ENCODE data around the gene PMM1.
"Not testable (repeated sequence)": the region's sequence is repeated elsewhere in the genome, so short reads cannot be mapped to it uniquely, and the experiment has no call there.

Gene PMM1

DNA sequence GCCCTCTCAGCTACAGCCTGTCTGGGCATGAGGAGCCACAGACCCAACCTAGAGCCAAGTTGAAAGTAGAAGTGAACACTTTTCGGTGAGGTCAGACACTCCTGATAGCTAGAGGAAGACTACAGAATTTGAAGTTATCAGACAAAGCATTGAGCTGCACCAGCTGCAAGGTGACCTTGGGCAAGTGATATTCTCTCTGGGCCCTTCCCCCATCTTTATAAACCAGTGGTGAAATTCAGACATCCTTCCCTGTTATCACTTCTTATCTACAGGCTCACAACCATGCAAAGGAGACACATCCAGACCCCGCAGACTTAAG, 8.0 kb upstream of the PMM1 start:
- in situ Hi-C loops (cut with MboI; ENCODE audit: low sequenced_read_pairs) = loop anchor here (10.0 kb wide), 1 partner anchor 193 kb away; no protein-coding TSS in a partner anchor

DNA sequence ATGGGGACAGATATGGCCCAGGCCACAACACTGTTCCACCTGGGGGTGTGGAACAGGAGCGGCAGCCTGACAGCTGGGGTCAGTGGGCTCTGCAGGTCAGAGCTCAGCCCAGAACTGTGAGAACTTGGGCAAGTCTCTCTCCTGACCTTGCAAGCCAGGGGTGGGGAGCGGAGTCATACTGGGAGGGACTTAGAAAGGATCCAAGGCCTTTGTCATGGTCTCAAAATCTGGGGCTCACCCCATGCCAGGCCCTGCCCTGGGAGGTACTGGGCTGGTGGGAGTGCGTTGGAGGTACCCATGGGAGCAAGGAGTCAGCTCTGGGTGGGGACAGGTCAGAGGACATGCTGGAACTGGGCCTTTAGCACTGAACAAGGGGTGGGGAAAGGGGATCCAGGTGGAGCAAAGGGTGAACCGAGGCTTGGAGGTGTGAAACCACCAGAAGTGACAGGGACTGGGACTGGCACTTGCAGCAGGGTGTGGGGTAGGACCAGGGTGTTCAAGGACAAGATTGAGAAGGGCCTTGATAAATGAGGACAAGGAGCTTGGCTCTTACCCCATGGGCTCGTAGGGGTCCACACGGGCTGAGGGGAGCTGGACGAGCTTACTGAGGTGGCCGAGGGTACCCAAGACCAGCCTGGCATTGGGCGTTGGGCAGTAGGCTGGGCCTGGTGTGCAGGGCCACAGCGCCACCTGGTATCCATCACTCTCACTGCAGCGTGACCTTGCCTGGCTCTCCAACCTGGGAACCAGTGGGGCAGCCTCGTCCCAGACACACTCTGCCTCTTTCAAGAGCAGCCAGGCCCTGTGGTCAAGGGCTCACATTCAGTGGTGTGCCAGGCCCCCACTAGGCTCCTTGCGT, 7.4 kb upstream of the PMM1 start:
- in situ Hi-C loops (cut with MboI; ENCODE audit: low sequenced_read_pairs) = loop anchor here (10.0 kb wide), 1 partner anchor 192 kb away; no protein-coding TSS in a partner anchor

DNA sequence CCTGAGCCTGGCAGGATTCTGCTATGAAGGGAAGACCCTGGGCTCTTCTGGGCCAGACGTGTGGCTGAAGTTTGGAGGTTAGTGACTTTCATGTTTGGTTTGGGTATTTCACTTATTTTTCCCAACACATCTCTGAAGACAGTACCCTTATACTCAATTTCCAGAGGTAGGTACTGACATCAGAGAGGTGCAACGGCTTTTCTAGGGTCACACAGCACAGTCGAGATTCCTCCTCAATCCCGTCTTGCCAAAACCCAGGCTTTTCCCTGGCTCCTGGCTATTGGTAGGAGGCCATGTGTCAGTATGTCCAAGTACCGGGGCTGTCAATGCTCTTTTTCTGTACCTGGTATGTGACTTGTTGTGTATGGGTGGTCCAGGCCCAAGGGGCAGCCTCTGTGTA, 6.1 kb upstream of the PMM1 start:
- in situ Hi-C loops (cut with MboI; ENCODE audit: low sequenced_read_pairs) = loop anchor here (10.0 kb wide), 1 partner anchor 191 kb away; no protein-coding TSS in a partner anchor

DNA sequence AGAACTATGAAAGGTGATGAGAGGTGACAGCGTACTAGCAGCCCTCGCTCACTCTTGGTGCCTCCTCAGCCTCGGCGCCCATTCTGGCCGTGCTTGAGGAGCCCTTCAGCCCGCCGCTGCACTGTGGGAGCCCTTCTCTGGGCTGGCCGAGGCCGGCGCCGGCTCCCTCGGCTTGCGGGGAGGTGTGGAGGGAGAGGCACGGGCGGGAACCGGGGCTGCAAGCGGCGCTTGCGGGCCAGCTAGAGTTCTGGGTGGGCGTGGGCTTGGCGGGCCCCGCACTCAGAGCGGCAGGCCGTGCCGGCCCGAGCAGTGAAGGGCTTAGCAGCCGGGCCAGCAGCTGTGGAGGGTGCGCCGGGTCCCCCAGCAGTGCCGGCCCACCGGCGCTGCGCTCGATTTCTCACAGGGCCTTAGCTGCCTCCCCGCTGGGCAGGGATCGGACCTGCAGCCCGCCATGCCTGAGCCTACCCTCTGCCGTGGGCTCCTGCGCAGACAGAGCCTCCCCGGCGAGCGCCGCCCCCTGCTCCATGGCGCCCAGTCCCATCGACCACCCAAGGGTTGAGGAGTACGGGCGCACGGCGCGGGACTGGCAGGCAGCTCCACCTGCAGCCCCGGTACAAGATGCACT, 3.8 kb upstream of the PMM1 start:
- in situ Hi-C loops (cut with MboI; ENCODE audit: low sequenced_read_pairs) = loop anchor here (10.0 kb wide), 1 partner anchor 189 kb away; no protein-coding TSS in a partner anchor

- in situ Hi-C loops (cut with MboI; ENCODE audit: low sequenced_read_pairs) = no loop called here
These were observed 2.3 kb downstream of the PMM1 start for GRCh38 chr22:41587347-41587723.

DNA sequence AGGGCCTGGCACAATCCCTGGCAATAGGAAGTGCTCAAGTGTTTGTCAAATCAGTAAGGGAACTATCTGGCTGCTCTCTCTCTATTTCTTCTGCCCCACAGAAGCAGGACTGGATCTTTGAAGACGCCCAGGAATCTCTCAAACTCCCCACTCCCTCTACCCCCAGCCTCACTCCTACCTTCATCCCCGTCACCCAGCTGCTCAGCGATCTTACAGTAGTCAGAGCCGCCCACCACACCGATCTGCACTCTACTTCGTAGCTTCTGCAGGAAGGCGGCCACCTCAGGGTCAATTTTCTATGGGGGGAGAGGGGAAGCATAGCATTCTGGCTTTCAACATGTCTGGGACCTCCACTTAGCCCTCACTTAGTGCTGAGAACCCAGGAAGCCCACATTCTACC, 3.7 kb downstream of the PMM1 start:
- in situ Hi-C loops (cut with MboI; ENCODE audit: low sequenced_read_pairs) = no loop called here

DNA sequence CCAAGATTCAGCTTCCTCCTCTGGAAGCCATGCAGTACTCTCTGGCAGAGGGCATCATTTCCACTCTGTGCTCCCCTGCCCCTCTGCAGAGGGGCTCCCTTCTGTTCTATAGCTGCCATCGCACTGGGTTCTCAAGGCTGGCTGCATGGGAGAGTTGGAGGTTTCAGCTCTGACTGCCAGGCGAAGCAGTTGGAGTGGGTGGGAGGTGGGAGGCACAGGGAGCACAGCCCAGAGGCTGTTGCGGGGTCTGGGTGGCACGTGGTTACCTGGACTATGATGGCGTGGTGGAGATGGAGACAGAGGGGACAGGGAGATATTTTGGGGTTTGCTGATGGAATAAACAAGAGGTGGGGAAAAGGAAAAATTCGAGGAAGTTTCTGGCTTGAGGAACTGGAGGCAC, 4.8 kb downstream of the PMM1 start:
- in situ Hi-C loops (cut with MboI; ENCODE audit: low sequenced_read_pairs) = no loop called here

DNA sequence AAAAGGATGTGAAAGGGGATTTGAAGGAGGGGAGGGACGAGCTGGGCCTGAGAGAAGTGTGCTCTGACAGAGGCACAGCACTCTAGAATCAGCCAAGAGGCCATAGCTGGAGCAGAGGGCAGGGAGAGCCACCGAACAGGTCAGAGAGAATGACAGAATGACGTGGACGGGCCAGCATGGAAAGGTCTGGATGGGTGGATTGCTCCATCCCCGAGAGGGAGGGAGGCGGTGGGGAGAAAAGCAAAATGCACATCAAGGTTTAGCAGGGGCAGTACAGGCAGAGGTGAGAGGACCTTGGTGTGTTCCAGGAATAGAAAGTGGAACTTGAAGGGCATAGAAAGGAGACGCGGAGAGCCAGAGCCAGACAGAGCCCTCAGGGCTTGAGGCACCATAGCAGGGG, 6.9 kb downstream of the PMM1 start:
- in situ Hi-C loops (cut with MboI; ENCODE audit: low sequenced_read_pairs) = no loop called here

DNA sequence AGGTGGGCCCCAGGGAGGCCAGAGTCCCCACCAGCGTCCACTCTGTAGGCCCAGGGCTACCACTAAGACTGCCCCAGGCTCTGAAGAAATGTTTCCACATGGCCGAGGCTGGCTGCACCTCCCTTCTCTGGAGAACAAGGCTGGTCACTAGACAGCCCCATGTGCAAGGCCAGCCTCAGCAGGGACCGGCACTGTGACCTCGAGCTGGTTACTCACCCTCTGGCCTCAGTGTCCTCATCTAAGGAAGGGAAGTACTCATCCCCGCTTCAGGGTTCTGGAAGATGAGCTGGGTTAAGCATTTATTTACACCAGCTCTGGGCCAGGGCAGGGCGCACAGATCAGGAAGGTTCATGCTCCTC, 9.7 kb downstream of the PMM1 start:
- in situ Hi-C loops (cut with MboI; ENCODE audit: low sequenced_read_pairs) = no loop called here

- in situ Hi-C loops (cut with MboI; ENCODE audit: low sequenced_read_pairs) = no loop called here
These were observed 10.2 kb downstream of the PMM1 start for GRCh38 chr22:41579297-41579996.

- in situ Hi-C loops (cut with MboI; ENCODE audit: low sequenced_read_pairs) = no loop called here
These were observed 10.8 kb downstream of the PMM1 start for GRCh38 chr22:41578818-41579217.

DNA sequence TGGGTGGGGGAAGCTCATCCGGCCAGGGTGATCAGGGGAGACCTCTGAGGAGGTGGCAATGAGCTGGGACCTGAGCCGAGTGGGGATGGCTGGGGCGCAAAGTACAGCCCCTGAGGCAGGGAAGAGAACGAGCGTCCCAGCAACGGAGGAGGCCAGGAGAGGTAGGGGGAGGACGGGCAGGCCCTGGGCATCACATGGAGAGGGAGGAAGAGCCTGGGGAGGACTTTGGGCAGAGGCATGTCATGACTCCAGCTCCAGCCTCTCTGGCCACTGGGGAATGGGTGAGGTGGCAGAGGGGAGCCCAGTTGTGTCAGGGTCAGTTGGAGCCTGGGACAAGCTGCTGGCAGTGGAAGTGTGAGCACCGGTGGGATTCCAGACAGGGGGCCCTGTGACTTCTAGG, 11.5 kb downstream of the PMM1 start:
- in situ Hi-C loops (cut with MboI; ENCODE audit: low sequenced_read_pairs) = no loop called here

DNA sequence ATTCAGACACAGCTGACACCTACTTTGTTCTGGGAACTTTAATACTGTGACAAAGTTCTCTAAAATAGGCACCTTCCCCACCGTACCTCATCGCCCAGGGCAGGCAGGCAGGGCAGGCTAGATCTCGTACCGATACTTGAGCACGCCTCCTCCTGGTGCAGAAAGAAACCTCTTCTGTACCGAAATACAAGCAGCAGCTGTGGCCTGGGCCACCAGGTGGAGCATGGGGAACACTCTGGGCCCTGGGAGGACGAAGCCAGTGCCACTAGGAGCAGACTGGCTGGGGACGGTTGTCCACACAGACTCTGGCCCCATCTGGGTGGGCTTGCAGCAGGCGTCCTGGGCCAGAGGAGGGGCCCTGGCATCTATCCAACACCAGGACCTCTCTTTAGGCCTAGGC, 12.8 kb downstream of the PMM1 start:
- in situ Hi-C loops (cut with MboI; ENCODE audit: low sequenced_read_pairs) = no loop called here

GRCh38 chr22:41575533-41575932, 14.1 kb downstream of the PMM1 start:
- in situ Hi-C loops (cut with MboI; ENCODE audit: low sequenced_read_pairs) = no loop called here

DNA sequence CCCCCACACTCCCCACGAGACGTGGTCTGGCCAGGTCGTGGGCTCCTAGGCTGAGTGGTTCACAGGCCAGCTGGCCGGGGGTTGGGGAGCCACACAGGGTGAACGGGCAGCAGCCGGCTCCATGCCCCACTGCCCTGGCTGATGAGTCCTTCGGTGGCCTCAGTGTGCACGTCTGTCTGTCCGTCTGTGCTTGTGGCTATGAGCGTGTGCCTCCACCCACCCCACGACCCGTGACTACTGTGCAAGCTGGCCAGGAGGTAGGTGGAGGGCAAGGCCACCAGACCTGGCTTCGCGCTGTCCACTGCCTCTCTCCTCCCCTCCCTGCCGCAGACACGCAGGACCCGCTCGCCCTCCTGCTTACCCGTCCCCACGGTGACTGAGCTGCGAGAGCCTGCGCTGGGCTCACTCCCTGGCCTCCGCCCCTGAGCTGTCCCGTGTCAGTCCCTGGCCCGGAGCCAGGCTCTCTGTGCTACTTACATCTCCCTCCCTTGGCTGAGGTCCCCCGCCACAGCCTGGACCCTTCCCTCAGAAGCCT, 14.7 kb downstream of the PMM1 start:
- in situ Hi-C loops (cut with MboI; ENCODE audit: low sequenced_read_pairs) = no loop called here

GRCh38 chr22:41573677-41574076, 16.0 kb downstream of the PMM1 start:
- in situ Hi-C loops (cut with MboI; ENCODE audit: low sequenced_read_pairs) = no loop called here

DNA sequence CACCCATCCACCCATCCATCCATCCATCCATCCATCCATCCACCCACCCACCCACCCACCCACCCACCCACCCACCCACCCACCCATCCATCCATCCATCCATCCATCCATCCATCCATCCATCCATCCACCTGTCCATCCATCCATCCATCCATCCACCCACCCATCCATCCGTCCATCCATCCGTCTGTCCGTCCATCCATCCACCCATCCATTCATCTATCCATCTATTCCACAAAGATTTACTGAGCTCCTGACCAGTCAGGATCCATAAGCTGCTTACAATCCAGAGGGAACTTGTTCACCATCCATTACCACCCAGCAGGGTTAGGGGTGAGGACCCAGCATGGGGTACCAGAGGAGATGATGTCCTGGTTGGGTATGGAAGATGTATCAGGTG, 17.3 kb downstream of the PMM1 start:
- in situ Hi-C loops (cut with MboI; ENCODE audit: low sequenced_read_pairs) = not testable (repeated sequence)

GRCh38 chr22:41571786-41572185, 17.9 kb downstream of the PMM1 start:
- in situ Hi-C loops (cut with MboI; ENCODE audit: low sequenced_read_pairs) = no loop called here

- in situ Hi-C loops (cut with MboI; ENCODE audit: low sequenced_read_pairs) = no loop called here
These were observed 19.4 kb downstream of the PMM1 start for GRCh38 chr22:41570221-41570620.

DNA sequence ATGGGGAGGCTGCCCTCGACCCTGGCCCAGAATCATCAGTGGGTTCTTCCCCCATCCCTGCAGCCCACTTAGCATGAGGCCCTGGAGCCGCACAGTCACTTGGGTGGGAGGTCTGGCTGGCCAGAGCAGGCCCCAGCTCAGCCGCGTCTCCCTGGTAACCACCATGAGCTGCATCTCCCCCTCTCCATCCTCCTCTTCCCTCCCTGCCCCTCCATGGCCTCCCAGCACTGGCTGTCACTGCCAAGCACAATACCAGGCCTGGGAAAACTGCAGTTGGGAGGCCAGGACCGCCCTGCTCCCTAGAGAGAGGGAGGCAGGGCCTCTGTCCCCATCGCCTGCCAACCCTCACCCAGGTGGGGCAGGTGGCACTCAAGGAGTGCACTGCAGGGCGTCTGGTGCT, 20.8 kb downstream of the PMM1 start:
- in situ Hi-C loops (cut with MboI; ENCODE audit: low sequenced_read_pairs) = no loop called here

DNA sequence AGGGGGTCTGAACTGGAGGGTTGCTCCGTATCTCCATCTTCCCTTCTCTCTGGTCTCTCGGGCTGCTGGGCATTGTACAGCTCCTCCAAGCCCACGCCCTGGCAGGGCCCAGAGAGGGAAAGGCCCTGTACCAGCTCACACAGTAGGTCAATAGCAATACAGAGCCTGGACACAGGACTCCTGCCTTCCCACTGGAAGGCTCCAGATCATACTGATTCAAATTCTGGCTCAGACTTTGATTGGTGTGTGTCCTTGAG, 22.2 kb downstream of the PMM1 start:
- in situ Hi-C loops (cut with MboI; ENCODE audit: low sequenced_read_pairs) = no loop called here

Data from HL-60/S4 (cell line).